NCI-H187 (cell line): ENCODE measurements around the gene DEDD.

Source experiments
- DNase-seq, 2 experiments: peaks; one replicate each; lab custom pipeline; 2025; lab: John Stamatoyannopoulos, UW

Gene DEDD

DNA sequence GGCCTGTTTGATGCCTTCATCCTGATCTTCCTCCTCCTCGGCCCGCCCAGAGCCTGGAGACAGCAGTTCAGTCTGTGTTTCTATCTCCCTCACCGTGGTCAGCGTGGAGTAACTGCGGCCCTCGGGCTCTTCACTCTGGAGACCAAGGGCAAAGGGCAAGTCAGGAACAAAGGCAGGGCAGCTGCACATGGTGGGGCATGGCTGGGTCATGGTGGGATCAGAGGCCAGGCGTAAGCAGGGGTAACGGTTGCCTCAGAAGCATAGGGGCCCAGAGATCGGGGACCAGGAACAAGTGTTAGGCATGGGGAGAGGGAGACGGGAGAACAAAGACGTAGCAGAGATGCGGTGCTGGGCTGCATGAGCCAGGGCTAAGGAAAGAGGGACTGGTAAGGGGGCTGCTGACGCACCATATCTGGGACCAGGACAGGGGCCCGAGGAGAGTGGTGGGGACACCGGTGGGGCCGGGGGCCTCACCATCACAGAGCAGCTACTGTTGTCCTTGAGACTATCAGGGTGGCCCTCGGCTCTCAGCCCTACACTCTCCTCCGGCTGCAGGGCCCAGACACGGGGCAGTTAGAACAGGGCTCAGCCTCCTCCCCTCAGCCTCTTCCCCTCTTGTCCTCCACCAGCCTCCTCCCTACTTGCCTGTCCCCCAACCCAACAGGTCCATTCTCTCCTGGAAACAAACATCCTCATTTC is 59.6 kb downstream of the DEDD start:
- no peak for DNase-seq

DNA sequence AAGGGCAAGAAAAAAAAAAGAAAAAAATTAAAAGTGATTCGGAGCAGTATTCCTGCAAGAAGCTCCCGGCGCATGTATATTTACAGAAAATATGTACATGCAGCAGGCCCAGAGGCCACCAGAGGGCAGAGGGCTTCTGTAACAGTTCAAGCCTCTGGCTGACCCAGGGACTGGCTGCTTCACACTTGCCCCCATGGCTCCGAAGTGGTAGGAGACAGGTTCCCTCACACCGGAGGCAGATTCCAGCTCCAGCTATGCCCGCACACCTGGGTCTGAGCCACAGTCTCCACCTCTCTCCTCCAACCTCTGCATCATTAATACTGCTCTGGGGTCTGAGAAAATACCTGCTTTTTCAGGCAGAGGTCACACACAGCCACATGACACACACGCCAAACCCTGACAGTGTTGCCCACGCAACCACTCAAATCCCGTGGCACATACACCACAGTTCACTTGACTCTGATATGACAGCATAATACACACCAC is 60.5 kb downstream of the DEDD start:
- DNase-seq: no peak
